GM21423 (cell line): ENCODE measurements around the gene AMPH.
"Not testable (repeated sequence)": the region's sequence is repeated elsewhere in the genome, so short reads cannot be mapped to it uniquely, and the experiment has no call there.

Source experiments
- ATAC-seq: cut with Tn5 transposase; IDR thresholded peaks from one replicate; pipeline ENCODE4 v1.9.1; 2021; ENCODE audit warnings: mild to moderate bottlenecking, moderate library complexity; ENCODE audit not compliant: unreplicated experiment

Gene AMPH

GRCh38 chr7:38628630-38629385, 2.4 kb downstream of the AMPH start:
- no peak for ATAC-seq

- no peak for ATAC-seq
Measured at GRCh38 chr7:38625866-38626265, 5.3 kb downstream of the AMPH start.

- ATAC-seq: no peak
Measured at GRCh38 chr7:38615665-38616064, 15.5 kb downstream of the AMPH start.

- no peak for ATAC-seq
Measured at GRCh38 chr7:38607466-38607865, 23.7 kb downstream of the AMPH start.

GRCh38 chr7:38600741-38601140, 30.4 kb downstream of the AMPH start:
- no peak for ATAC-seq

GRCh38 chr7:38594949-38595348, 36.2 kb downstream of the AMPH start:
- ATAC-seq: no peak

GRCh38 chr7:38592737-38593288, 38.4 kb downstream of the AMPH start:
- ATAC-seq: no peak

GRCh38 chr7:38585572-38586354, 45.4 kb downstream of the AMPH start:
- ATAC-seq: no peak

GRCh38 chr7:38584443-38585210, 46.5 kb downstream of the AMPH start:
- ATAC-seq: no peak

GRCh38 chr7:38580485-38580884, 50.7 kb downstream of the AMPH start:
- no peak for ATAC-seq

- ATAC-seq: no peak
Measured at GRCh38 chr7:38574086-38574485, 57.1 kb downstream of the AMPH start.

- ATAC-seq: not testable (repeated sequence)
Measured at GRCh38 chr7:38571620-38572019, 59.6 kb downstream of the AMPH start.

GRCh38 chr7:38568497-38568896, 62.7 kb downstream of the AMPH start:
- no peak for ATAC-seq

GRCh38 chr7:38565289-38565688, 65.9 kb downstream of the AMPH start:
- no peak for ATAC-seq

GRCh38 chr7:38563741-38564140, 67.4 kb downstream of the AMPH start:
- ATAC-seq: no peak

- no peak for ATAC-seq
Measured at GRCh38 chr7:38561166-38561565, 70.0 kb downstream of the AMPH start.

- ATAC-seq: no peak
Measured at GRCh38 chr7:38558761-38559345, 72.3 kb downstream of the AMPH start.

GRCh38 chr7:38554586-38554985, 76.6 kb downstream of the AMPH start:
- no peak for ATAC-seq

GRCh38 chr7:38550836-38551235, 80.3 kb downstream of the AMPH start:
- no peak for ATAC-seq

- no peak for ATAC-seq
Measured at GRCh38 chr7:38548605-38549004, 82.6 kb downstream of the AMPH start.

GRCh38 chr7:38546763-38547162, 84.4 kb downstream of the AMPH start:
- ATAC-seq: no peak
